ENCODE results near the gene UBE2J2. TPM values are rescaled to one million over a fixed set of nuclear protein-coding genes. Genes with fewer than 3 reads are reported as not detected.

The UBE2J2 gene
- total RNA-seq, 2 donors from 2014 or later: 23.6 to 39.2 TPM

DNA sequence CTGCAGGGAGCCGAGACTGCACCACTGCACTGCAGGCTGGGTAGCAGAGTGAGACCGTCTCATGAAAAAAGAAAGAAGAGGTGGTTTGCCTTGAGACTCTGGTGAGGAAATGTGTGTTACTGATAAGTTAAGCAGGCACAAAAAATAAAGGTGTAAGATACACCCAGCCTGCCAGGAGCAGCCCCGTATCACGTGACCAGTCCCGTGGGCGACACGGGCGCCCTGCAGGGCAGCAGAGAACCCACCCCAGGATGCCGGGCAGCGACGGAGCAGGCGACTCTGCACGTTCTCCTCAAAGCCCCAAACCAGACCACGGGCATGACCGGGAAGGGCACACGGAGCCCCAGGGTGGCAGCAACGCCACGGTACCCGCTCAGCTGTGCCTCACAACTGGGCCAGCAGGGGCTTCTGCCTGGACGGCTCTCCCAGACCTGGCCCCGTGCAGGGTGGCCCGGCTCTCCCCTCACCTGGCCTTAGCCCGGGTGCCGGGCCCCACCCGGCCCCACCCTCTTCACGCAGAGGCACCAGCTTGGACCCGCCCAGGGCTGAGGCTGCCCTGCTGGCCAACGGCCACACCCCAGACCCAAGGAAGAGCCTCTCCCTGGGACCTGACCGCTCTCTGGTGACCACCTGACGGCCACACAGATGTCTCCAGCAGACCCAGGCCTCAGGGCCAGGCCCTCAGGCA lies 51.6 kb downstream of the UBE2J2 start:
- WGBS, 2 donors: 91 to 93% methylated on average over 8 to 28 of the region's 30 CpGs
- no peaks in the 10 kb centered on the region for H3K27me3 ChIP-seq
- TF ChIP-seq, protein P1, sequence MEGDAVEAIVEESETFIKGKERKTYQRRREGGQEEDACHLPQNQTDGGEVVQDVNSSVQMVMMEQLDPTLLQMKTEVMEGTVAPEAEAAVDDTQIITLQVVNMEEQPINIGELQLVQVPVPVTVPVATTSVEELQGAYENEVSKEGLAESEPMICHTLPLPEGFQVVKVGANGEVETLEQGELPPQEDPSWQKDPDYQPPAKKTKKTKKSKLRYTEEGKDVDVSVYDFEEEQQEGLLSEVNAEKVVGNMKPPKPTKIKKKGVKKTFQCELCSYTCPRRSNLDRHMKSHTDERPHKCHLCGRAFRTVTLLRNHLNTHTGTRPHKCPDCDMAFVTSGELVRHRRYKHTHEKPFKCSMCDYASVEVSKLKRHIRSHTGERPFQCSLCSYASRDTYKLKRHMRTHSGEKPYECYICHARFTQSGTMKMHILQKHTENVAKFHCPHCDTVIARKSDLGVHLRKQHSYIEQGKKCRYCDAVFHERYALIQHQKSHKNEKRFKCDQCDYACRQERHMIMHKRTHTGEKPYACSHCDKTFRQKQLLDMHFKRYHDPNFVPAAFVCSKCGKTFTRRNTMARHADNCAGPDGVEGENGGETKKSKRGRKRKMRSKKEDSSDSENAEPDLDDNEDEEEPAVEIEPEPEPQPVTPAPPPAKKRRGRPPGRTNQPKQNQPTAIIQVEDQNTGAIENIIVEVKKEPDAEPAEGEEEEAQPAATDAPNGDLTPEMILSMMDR (IDR thresholded peaks at IDR 0.05): no peak
- intact Hi-C loops (cut with DNase I): no loop called here
- H3K4me1 ChIP-seq: no peaks in the 10 kb centered on the region
- H3K36me3 ChIP-seq (replicated peaks in 1 of 2; ENCODE audit: insufficient read depth in 1 of 2, low read depth in 2 of 2): peaks cover 14 to 25% of the 10 kb centered on the region in 2 donors
- no peak overlapping the region for H3K27ac ChIP-seq
- no peak overlapping the region for H3K4me3 ChIP-seq
- ATAC-seq: no peak
- no peaks in the 10 kb centered on the region for H3K9me3 ChIP-seq
- DNase-seq: no peak

DNA sequence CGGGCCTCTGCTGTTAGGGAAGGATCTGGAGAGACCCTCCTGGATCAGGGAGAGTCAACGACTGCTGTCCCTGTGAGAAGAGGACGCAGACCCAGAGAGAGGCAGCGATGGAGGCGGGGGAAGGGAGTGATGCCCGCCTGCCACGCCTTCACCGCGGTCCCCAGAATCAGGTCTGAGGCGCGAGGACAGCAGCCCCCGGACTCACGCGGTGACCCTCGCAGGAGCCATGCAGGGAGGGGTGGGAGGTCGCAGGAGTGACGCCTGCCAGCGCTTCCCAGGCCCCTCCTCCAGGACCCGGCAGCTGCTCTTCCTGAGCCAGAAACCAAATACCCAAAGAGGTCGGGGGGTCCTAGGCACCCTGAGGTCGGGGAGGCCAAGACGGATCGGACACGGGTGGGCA lies 53.5 kb downstream of the UBE2J2 start:
- H3K9me3 ChIP-seq: no peaks in the 10 kb centered on the region
- no peaks in the 10 kb centered on the region for H3K4me1 ChIP-seq
- H3K36me3 ChIP-seq (replicated peaks in 1 of 2; ENCODE audit: insufficient read depth in 1 of 2, low read depth in 2 of 2): peaks cover 14 to 26% of the 10 kb centered on the region in 2 donors
- no peak overlapping the region for H3K4me3 ChIP-seq
- no peak for DNase-seq
- no peak for TF ChIP-seq POLR2A (IDR thresholded peaks at IDR 0.05)
- no peak overlapping the region for H3K27ac ChIP-seq
- ATAC-seq: no peak
- no peaks in the 10 kb centered on the region for H3K27me3 ChIP-seq
- 88 to 92% methylated on average over 10 to 24 of the region's 24 CpGs for WGBS, 2 donors
- intact Hi-C loops (cut with DNase I): no loop called here

DNA sequence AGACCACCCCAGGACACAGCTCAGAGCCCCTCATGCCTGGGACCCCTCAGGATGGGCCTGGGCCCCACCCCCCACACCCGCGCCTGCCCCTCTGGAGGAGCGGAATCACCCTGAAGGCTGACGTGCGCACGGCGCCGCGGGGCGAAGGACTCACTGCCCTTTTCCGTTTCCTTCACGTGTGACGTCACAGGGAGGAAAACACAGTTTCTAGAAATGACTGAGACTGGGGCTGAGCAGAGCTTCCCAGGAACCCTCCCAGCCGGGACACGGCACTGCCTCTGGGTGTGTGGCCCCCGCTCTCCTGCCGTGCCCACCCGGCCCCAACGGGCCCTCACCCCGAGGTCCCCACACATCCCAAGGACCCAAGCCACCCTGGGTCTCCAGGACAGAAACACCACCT lies 54.3 kb downstream of the UBE2J2 start:
- no peaks in the 10 kb centered on the region for H3K27me3 ChIP-seq
- H3K27ac ChIP-seq: no peak overlapping the region
- TF ChIP-seq POLR2A (IDR thresholded peaks at IDR 0.05): no peak
- TF ChIP-seq, protein P1 (IDR thresholded peaks at IDR 0.05): no peak
- no peak overlapping the region for H3K4me3 ChIP-seq
- DNase-seq: no peak
- H3K36me3 ChIP-seq (replicated peaks in 1 of 2; ENCODE audit: insufficient read depth in 1 of 2, low read depth in 2 of 2): peaks cover 14 to 26% of the 10 kb centered on the region in 2 donors
- WGBS, 2 donors: 95 to 97% methylated on average over 18 to 20 of the region's 20 CpGs
- no peak for ATAC-seq
- no peaks in the 10 kb centered on the region for H3K9me3 ChIP-seq
- intact Hi-C loops (cut with DNase I): no loop called here
- no peaks in the 10 kb centered on the region for H3K4me1 ChIP-seq

DNA sequence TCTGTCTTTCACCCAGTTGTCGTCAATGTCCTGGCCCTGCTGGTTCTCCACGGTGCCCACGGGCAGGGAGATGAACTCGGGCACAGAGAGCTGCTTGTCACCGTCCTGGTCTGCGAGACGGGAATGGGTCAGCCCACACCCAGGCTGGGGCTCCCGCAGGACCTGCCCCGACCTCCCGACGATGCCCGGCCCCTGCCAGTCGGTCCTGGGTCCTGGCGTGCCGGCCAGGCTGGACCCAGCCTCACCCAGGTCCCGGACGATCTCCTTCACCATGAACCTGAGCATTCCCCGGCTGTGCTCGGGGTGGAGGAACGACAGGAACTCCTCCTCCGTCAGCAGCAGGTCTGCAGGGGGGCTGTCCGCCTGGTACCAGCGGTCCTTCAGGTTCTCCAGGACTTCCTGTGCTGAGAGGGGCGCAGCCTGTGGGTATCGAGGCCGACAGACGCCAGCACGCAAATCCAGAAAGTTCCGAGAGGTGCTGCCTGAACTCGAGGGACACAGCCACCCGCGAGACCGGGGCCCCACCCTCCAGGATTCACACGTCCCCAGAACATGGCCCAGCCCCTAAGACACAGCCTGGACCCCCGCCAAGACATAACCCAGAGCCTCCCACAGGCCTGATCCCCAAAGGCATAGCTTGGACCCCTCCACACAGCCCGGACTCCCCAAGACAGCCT lies 55.0 kb downstream of the UBE2J2 start:
- TF ChIP-seq POLR2A (IDR thresholded peaks at IDR 0.05): no peak
- TF ChIP-seq, protein P1 (IDR thresholded peaks at IDR 0.05): no peak
- ATAC-seq: no peak
- Histone ChIP-seq H3K9me3 (no peaks in the 10 kb centered on the region), H3K36me3 (replicated peaks in 1 of 2; ENCODE audit: insufficient read depth in 1 of 2, low read depth in 2 of 2) (peaks cover 14 to 26% of the 10 kb centered on the region in 2 donors), H3K4me3 (no peak overlapping the region), H3K27ac (no peak overlapping the region), H3K4me1 (no peaks in the 10 kb centered on the region), H3K27me3 (no peaks in the 10 kb centered on the region)
- WGBS, 2 donors: 78 to 96% methylated on average over 4 to 35 of the region's 36 CpGs
- DNase-seq: no peak
- intact Hi-C loops (cut with DNase I): no loop called here

DNA sequence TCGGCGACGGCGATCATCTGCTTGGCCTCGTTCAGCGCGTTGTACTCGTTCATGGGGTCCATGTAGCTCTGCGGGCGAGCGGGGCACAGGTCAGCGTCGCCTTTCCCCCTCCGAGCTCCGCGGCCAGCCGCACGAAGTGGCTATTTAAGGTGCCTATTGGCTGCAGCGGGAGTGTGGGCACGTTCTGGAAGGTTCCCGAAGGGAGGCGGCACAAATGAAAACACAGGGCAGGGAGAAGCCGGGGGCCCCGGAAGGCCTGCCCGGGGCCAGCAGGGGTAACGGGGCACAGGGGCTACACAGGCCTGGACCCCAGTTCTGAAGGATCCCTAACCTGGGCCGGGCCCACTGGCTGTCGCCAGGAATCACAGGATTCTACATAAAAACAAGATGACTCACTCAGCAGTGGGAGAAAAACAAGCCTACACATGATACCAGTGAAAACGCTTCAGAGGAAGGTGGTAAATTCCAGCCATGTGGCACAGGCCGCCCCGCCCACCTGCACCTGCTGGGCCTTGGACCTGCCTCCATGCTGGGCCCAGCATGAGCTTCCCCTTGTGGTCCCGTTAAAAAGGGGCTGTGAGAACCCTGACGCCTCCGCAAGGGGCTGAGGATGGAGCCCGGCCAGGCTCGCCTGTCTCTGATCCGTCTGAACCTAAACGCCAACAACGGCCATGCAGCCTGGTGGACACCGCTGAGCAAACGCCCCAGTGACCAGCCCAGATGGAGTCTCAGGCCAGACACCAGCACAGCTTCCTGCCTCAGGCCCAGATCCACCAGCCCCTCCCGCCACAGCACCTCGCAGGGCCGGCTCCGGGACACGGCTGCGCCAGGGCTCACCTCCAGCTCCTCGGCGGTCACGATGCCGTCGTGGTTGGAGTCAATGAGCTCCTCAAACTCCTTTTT lies 55.8 kb downstream of the UBE2J2 start:
- no peaks in the 10 kb centered on the region for H3K9me3 ChIP-seq
- no peak overlapping the region for H3K27ac ChIP-seq
- no peak for DNase-seq
- no peak for ATAC-seq
- H3K27me3 ChIP-seq: no peaks in the 10 kb centered on the region
- H3K4me1 ChIP-seq: no peaks in the 10 kb centered on the region
- intact Hi-C loops (cut with DNase I): no loop called here
- WGBS, 2 donors: 91 to 93% methylated on average over 29 to 47 of the region's 52 CpGs
- peaks cover 8 to 19% of the 10 kb centered on the region in 2 donors for H3K36me3 ChIP-seq (replicated peaks in 1 of 2; ENCODE audit: insufficient read depth in 1 of 2, low read depth in 2 of 2)
- no peak for TF ChIP-seq POLR2A (IDR thresholded peaks at IDR 0.05)
- TF ChIP-seq, protein P1 (IDR thresholded peaks at IDR 0.05): no peak
- H3K4me3 ChIP-seq: no peak overlapping the region

Measured in body of pancreas (tissue), 4 donors.